Measurements from ENCODE around the gene MYMK. TPM values are rescaled to one million over a fixed set of nuclear protein-coding genes. Genes with fewer than 3 reads are reported as not detected.

Gene MYMK
- total and polyA plus RNA-seq, 7 donors = not detected

DNA sequence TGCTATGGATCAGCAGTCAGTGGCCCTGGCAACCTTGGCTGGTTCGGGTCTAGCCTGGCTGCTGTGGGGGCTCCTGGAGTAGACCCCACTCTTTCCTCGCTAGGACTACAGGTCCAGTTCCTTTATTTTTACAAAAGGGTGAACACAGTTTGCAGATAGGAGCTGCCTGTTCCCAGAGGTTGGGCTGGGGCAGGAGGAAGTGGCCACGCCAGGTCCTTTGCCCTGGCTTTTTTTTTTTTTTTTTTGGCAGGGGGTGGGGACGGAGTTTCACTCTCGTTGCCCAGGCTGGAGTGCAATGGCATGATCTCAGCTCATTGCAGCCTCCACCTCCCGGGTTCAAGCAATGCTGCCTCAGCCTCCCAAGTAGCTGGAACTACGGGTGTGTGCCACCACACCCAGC is 53.8 kb downstream of the MYMK start:
- intact Hi-C loops (cut with DNase I) = no loop called here
- H3K27ac ChIP-seq = no peak overlapping the region
- no peak overlapping the region for H3K4me3 ChIP-seq
- 26 to 78% methylated on average over 7 of the region's 7 CpGs for WGBS, 2 donors
- no peaks in the 10 kb centered on the region for H3K9me3 ChIP-seq
- H3K36me3 ChIP-seq = peaks cover 0 to 9% (median 0%) of the 10 kb centered on the region in 4 donors
- TF ChIP-seq POLR2AphosphoS5 (IDR thresholded peaks at IDR 0.05) (no peak), EP300 (IDR thresholded peaks at IDR 0.05) (no peak)
- H3K4me1 ChIP-seq = no peaks in the 10 kb centered on the region
- H3K27me3 ChIP-seq = no peaks in the 10 kb centered on the region
- no peak for DNase-seq

DNA sequence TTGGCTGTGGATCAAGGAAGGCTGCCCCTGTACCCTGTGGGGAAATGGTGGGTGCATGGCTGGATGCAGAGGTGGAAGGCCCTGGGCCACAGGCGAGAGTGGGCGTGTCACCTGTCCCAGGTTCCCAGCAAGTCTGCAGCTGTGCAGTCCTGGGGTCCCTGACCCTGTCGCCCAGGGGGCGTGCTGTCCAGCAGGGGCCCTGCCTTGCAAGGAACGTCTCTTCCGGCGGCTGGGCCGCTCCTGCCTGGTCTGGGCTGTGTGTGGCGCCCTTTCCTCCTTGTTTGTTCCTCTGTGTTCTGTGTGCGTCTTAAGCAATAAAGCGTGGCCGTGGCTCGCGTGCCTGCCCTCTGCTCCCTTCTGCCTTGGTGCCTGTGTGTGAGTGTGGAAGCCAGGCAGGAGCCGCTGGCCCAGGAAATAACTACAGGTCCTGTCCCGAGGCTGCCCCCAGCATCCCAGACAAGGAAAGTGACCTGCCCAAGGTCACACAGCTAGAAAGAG is 54.3 kb downstream of the MYMK start:
- Histone ChIP-seq H3K4me3 (no peak overlapping the region), H3K27ac (no peak overlapping the region), H3K27me3 (no peaks in the 10 kb centered on the region), H3K9me3 (no peaks in the 10 kb centered on the region), H3K4me1 (no peaks in the 10 kb centered on the region), H3K36me3 (peaks cover 0 to 10% (median 0%) of the 10 kb centered on the region in 4 donors)
- no peak for DNase-seq
- intact Hi-C loops (cut with DNase I) = no loop called here
- no peak for TF ChIP-seq POLR2A (IDR thresholded peaks at IDR 0.05)
- no peak for TF ChIP-seq POLR2AphosphoS5 (IDR thresholded peaks at IDR 0.05)
- TF ChIP-seq, protein P1, sequence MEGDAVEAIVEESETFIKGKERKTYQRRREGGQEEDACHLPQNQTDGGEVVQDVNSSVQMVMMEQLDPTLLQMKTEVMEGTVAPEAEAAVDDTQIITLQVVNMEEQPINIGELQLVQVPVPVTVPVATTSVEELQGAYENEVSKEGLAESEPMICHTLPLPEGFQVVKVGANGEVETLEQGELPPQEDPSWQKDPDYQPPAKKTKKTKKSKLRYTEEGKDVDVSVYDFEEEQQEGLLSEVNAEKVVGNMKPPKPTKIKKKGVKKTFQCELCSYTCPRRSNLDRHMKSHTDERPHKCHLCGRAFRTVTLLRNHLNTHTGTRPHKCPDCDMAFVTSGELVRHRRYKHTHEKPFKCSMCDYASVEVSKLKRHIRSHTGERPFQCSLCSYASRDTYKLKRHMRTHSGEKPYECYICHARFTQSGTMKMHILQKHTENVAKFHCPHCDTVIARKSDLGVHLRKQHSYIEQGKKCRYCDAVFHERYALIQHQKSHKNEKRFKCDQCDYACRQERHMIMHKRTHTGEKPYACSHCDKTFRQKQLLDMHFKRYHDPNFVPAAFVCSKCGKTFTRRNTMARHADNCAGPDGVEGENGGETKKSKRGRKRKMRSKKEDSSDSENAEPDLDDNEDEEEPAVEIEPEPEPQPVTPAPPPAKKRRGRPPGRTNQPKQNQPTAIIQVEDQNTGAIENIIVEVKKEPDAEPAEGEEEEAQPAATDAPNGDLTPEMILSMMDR (IDR thresholded peaks at IDR 0.05) = no peak
- TF ChIP-seq EP300 (IDR thresholded peaks at IDR 0.05) = no peak
- 42 to 79% methylated on average over 16 of the region's 16 CpGs for WGBS, 2 donors

DNA sequence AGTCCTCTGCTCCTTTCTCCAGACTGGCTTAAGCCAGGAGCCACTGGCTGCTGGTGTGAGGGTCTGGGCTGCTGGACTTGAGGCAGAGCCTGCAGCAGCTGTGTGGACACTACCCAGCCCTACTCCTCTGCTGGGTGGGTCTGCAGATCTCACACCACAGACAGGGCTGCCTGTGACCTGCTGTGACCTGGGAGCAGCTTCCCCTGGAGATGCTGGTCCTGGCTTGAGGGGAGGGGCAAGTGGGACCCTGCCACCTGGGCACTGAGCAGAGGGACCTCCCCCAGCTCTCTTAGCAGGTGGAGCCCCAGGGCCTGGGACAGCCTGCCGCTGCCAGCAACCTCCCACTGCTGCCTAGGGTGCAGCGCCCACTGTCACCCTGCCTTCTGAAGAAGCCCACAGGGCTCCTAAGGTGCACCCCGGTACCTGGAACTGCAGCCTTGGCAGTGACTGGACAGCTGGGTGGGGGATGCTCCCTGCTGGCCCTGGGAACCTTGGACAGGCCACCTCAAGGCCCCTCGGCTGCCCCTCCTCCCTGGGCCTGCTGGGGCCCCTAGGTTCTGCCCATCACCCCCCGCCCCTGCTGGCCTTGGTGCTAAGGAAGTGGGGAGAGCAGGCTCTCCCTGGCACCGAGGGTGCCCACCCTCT is 55.9 kb downstream of the MYMK start:
- intact Hi-C loops (cut with DNase I) = no loop called here
- 87 to 89% methylated on average over 6 of the region's 6 CpGs for WGBS, 2 donors
- Histone ChIP-seq H3K27ac (no peak overlapping the region), H3K9me3 (no peaks in the 10 kb centered on the region), H3K36me3 (peaks cover 0 to 26% (median 0%) of the 10 kb centered on the region in 4 donors), H3K27me3 (no peaks in the 10 kb centered on the region), H3K4me1 (no peaks in the 10 kb centered on the region), H3K4me3 (no peak overlapping the region)
- no peak for DNase-seq
- TF ChIP-seq, protein P1 (IDR thresholded peaks at IDR 0.05) = no peak
- TF ChIP-seq EP300 (IDR thresholded peaks at IDR 0.05) = no peak
- TF ChIP-seq POLR2AphosphoS5 (IDR thresholded peaks at IDR 0.05) = no peak
- no peak for TF ChIP-seq POLR2A (IDR thresholded peaks at IDR 0.05)

DNA sequence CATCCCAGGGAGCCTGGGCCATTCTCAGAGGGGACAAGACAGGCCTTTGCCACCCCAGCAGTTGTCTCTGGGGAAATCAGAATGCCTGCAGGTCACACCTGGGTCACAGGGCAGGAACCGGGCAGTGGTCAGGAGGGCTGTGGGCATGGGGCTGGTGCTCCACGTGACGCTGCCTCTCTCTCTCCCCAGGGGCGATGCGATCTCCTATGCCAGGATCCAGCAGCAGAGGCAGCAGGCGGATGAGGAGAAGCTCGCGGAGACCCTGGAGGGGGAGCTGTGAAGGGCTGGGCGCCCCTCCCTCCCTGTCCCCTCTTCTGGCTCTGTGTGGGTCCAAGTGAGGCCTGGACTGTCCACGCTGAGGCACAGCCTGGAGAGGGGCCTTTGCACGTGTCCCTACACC is 56.4 kb downstream of the MYMK start:
- intact Hi-C loops (cut with DNase I) = no loop called here
- H3K9me3 ChIP-seq = no peaks in the 10 kb centered on the region
- H3K4me1 ChIP-seq = no peaks in the 10 kb centered on the region
- WGBS, 2 donors = 95 to 97% methylated on average over 11 of the region's 11 CpGs
- no peak for DNase-seq
- TF ChIP-seq EP300 (IDR thresholded peaks at IDR 0.05) = no peak
- TF ChIP-seq POLR2A (IDR thresholded peaks at IDR 0.05) = no peak
- TF ChIP-seq, protein P1 (IDR thresholded peaks at IDR 0.05) = no peak
- TF ChIP-seq POLR2AphosphoS5 (IDR thresholded peaks at IDR 0.05) = no peak
- peaks cover 0 to 26% (median 0%) of the 10 kb centered on the region in 4 donors for H3K36me3 ChIP-seq
- H3K27me3 ChIP-seq = no peaks in the 10 kb centered on the region
- H3K27ac ChIP-seq = no peak overlapping the region
- H3K4me3 ChIP-seq = no peak overlapping the region

DNA sequence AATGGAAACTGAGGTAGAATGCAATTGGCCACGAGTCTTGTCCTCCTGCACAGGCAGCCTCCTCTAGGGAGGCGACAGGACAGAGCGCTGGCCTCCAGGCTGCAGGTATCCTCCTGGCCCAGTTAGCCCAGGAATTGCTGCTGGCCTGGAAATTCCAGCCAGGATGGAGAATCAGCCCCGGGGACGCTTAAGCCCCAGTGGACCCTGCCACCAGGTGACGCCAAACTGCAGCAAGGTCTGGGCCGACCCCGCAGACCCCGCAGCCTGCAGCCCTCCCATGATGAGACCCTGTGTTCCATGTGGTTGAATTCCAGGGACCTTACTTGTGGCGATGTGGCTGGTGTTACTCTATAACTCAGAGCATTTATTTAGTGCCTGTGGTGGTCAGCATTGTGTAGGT is 57.7 kb downstream of the MYMK start:
- Histone ChIP-seq H3K27me3 (no peaks in the 10 kb centered on the region), H3K27ac (no peak overlapping the region), H3K4me3 (no peak overlapping the region), H3K36me3 (peaks cover 0 to 26% (median 0%) of the 10 kb centered on the region in 4 donors), H3K4me1 (no peaks in the 10 kb centered on the region), H3K9me3 (no peaks in the 10 kb centered on the region)
- no peak for DNase-seq
- TF ChIP-seq, protein P1 (IDR thresholded peaks at IDR 0.05) = no peak
- no peak for TF ChIP-seq POLR2A (IDR thresholded peaks at IDR 0.05)
- TF ChIP-seq EP300 (IDR thresholded peaks at IDR 0.05) = no peak
- no peak for TF ChIP-seq POLR2AphosphoS5 (IDR thresholded peaks at IDR 0.05)
- WGBS, 2 donors = 92 to 93% methylated on average over 10 of the region's 10 CpGs
- intact Hi-C loops (cut with DNase I) = no loop called here

Measured in sigmoid colon (tissue), 7 donors.